Right lobe of liver (tissue), 6 donors: ENCODE results near the gene OPTC. TPM values are rescaled to one million over a fixed set of nuclear protein-coding genes. Genes with fewer than 3 reads are reported as not detected.

ENCODE experiments used
- ATAC-seq, 4 donors: fragments of 200-7000 bp; cut with Tn5 transposase; one replicate each; pipeline ENCODE4 v1.9.1; 2020; ENCODE audit warnings: mild to moderate bottlenecking in 4 of 4, moderate library complexity in 4 of 4
- DNase-seq, 3 donors: peaks; one replicate each; pipeline ENCODE4 v3.0.0-alpha.2; 2020
- H3K27ac ChIP-seq, 3 donors: fragments of 200-600 bp; one replicate each; pipeline ENCODE4 v1.8.0; 2022
- H3K27me3 ChIP-seq, 2 donors: fragments of 200-600 bp; one replicate each; pipeline ENCODE4 v1.8.0; 2022
- H3K36me3 ChIP-seq, 4 donors: fragments of 200-600 bp; sonication (generic) in 1 of 4; one replicate each; pipeline versions ENCODE4 v1.5.1 to v1.8.0; 2017 to 2022; ENCODE audit warnings: control low read depth in 1 of 4
- H3K4me1 ChIP-seq, 4 donors: fragments of 200-600 bp; sonication (generic) in 1 of 4; one replicate each; pipeline versions ENCODE4 v1.5.1 to v1.8.0; 2017 to 2022; ENCODE audit warnings: control low read depth in 1 of 4
- H3K4me3 ChIP-seq, 3 donors: fragments of 200-600 bp; one replicate each; pipeline ENCODE4 v1.8.0; 2022
- H3K9me3 ChIP-seq, 4 donors: fragments of 200-600 bp; sonication (generic) in 1 of 4; one replicate each; pipeline versions ENCODE4 v1.5.1 to v1.8.0; 2017 to 2022; ENCODE audit warnings: control low read depth in 1 of 4
- CTCF ChIP-seq, 4 donors: fragments of 200-600 bp in 3 of 4; fragments of 450-650 bp in 1 of 4; IDR thresholded peaks; one replicate each; pipeline versions ENCODE4 v1.5.1 to v1.8.0; 2016 to 2022; ENCODE audit warnings: antibody characterized with exemption in 4 of 4, mild to moderate bottlenecking in 2 of 4
- POLR2A ChIP-seq: fragments of 450-650 bp; IDR thresholded peaks from one replicate; pipeline ENCODE4 v1.6.1; 2017; ENCODE audit warnings: antibody characterized with exemption, mild to moderate bottlenecking
- WGBS: methylation state at CpG from one replicate; pipeline ENCODE4 v1.1.6; 2018; ENCODE audit warnings: low coverage, low lambda C conversion rate; ENCODE audit not compliant: insufficient coverage; ENCODE audit errors: missing lambda C conversion rate; 5-methylcytosine and 5-hydroxymethylcytosine counted together
- intact Hi-C, 2 donors: fragments of 100-400 bp; cut with DNase I; formaldehyde crosslinking; loops; one replicate each; pipeline versions ENCODE4 v1.11.2 to v1.14.1; 2022
- total RNA-seq, 6 experiments: library from RNA; depleted of rRNA in 2 of 6; stranded (reverse); fragments of >200 nt in 2 of 6; fragmentation: NEBNext Ultra II Directional in 3 of 6; extraction: Animal tissue kit (Norgen Biotek cat#: 25700) in 3 of 6; gene quantifications; one replicate each; pipeline versions ENCODE4 v1.1.0 to v1.2.4, GENCODE V29; 2016 to 2023
- donor health status: DM: no; HTN: yes; CAD: no.
- donor health status: DM: no; HTN: no; CAD: no.
- donor health status: DM: no; HTN: no; CAD: no.
- donor health status: DM: no; HTN: yes; CAD: no.
- donor health status: DM: no; HTN: yes; CAD: no.

Gene OPTC
- total RNA-seq, 6 experiments from 2014 or later: not detected

- intact Hi-C loops: no loop called here
- TF ChIP-seq POLR2A: no peak
- TF ChIP-seq CTCF (IDR thresholded peaks at IDR 0.05): no peak
- Histone ChIP-seq H3K27ac (no peak overlapping the region), H3K27me3 (no peaks in the 10 kb centered on the region), H3K4me3 (no peak overlapping the region), H3K4me1 (peaks cover 0 to 30% (median 16%) of the 10 kb centered on the region in 4 donors), H3K36me3 (no peaks in the 10 kb centered on the region), H3K9me3 (no peaks in the 10 kb centered on the region)
- ATAC-seq (no peak), DNase-seq (no peak)
Observed at GRCh38 chr1:203534012-203534411, 40.1 kb downstream of the OPTC start.

GRCh38 chr1:203534526-203534925 lies 40.6 kb downstream of the OPTC start:
- no peaks in the 10 kb centered on the region for H3K9me3 ChIP-seq
- DNase-seq (peak in 1 of 3 donors; percentile 52), ATAC-seq (no peak)
- no peaks in the 10 kb centered on the region for H3K36me3 ChIP-seq
- no peak overlapping the region for H3K27ac ChIP-seq
- 80% methylated on average over 2 of the region's 3 CpGs for WGBS
- no peak overlapping the region for H3K4me3 ChIP-seq
- H3K4me1 ChIP-seq: peaks cover 0 to 35% (median 18%) of the 10 kb centered on the region in 4 donors
- no peak for TF ChIP-seq POLR2A
- no peak for TF ChIP-seq CTCF (IDR thresholded peaks at IDR 0.05)
- H3K27me3 ChIP-seq: no peaks in the 10 kb centered on the region
- intact Hi-C loops: no loop called here

- no peak for DNase-seq
Observed at GRCh38 chr1:203536575-203536974, 42.6 kb downstream of the OPTC start.

GRCh38 chr1:203536980-203537455 lies 43.1 kb downstream of the OPTC start:
- no peaks in the 10 kb centered on the region for H3K36me3 ChIP-seq
- H3K4me1 ChIP-seq: peaks cover 0 to 41% (median 18%) of the 10 kb centered on the region in 4 donors
- ATAC-seq (peak; percentile 71 to 83 (median 75)), DNase-seq (peak; percentile 79 to 94 (median 87))
- intact Hi-C loops: no loop called here
- TF ChIP-seq POLR2A (peak; percentile 79), CTCF (IDR thresholded peaks at IDR 0.05) (no peak)
- peak overlapping the region; percentile 77 to 100 (median 97) for H3K27ac ChIP-seq
- H3K4me3 ChIP-seq: no peak overlapping the region
- WGBS: 24% methylated on average over 3 of the region's 3 CpGs
- H3K9me3 ChIP-seq: no peaks in the 10 kb centered on the region
- no peaks in the 10 kb centered on the region for H3K27me3 ChIP-seq

More at GRCh38 chr1:203536575-203536974, 42.6 kb downstream of the OPTC start:
- Histone ChIP-seq H3K27ac (peak overlapping the region; percentile 77 to 100 (median 90)), H3K36me3 (no peaks in the 10 kb centered on the region), H3K4me1 (peaks cover 0 to 41% (median 18%) of the 10 kb centered on the region in 4 donors), H3K27me3 (no peaks in the 10 kb centered on the region), H3K9me3 (no peaks in the 10 kb centered on the region), H3K4me3 (no peak overlapping the region)
- 17% methylated on average over 2 of the region's 2 CpGs for WGBS
- TF ChIP-seq POLR2A (no peak), CTCF (IDR thresholded peaks at IDR 0.05) (no peak)
- intact Hi-C loops: no loop called here
- peak in 2 of 4 donors; percentile 0 to 8 for ATAC-seq
